MM.1S (cell line): ENCODE results near the gene ADD3.

Source experiments
- DNase-seq: peaks from one replicate; pipeline ENCODE4 v3.0.0-alpha.2; 2015
- H2AFZ ChIP-seq: fragments of 300-600 bp; sonication (generic); 2 replicates; pipeline ENCODE4 v1.6.0; 2016; ENCODE audit warnings: antibody characterized with exemption, low read length
- H3F3A ChIP-seq: fragments of 300-600 bp; sonication (generic); 2 replicates; pipeline ENCODE4 v1.6.1; 2016; ENCODE audit warnings: mild to moderate bottlenecking, antibody characterized with exemption, low read length, moderate library complexity, mixed read lengths; ENCODE audit not compliant: insufficient read depth
- H3K27ac ChIP-seq: fragments of 300-600 bp; sonication (generic); 2 replicates; pipeline ENCODE4 v1.5.1; 2016; ENCODE audit warnings: mild to moderate bottlenecking, low read length
- H3K27me3 ChIP-seq: fragments of 300-600 bp; sonication (generic); replicated peaks from 2 replicates; pipeline ENCODE4 v1.6.0; 2016; ENCODE audit warnings: low read length; ENCODE audit not compliant: insufficient read depth
- H3K36me3 ChIP-seq: fragments of 300-600 bp; sonication (generic); replicated peaks from 2 replicates; pipeline ENCODE4 v1.6.1; 2016; ENCODE audit warnings: mild to moderate bottlenecking, low read length, mixed read lengths; ENCODE audit not compliant: insufficient read depth
- H3K4me1 ChIP-seq: fragments of 300-600 bp; sonication (generic); 2 replicates; pipeline ENCODE4 v1.6.1; 2016; ENCODE audit warnings: low read length, mixed read lengths
- H3K4me2 ChIP-seq: fragments of 300-600 bp; sonication (generic); 2 replicates; pipeline ENCODE4 v1.6.0; 2016; ENCODE audit warnings: low read depth, low read length
- H3K4me3 ChIP-seq: fragments of 300-600 bp; sonication (generic); 2 replicates; pipeline ENCODE4 v1.5.1; 2016; ENCODE audit warnings: low read length, mixed read lengths
- H3K79me2 ChIP-seq: fragments of 300-600 bp; sonication (generic); 2 replicates; pipeline ENCODE4 v1.6.1; 2016; ENCODE audit warnings: mixed run types, low read length, mixed read lengths
- H3K9ac ChIP-seq: fragments of 300-600 bp; sonication (generic); 2 replicates; pipeline ENCODE4 v1.6.1; 2016; ENCODE audit warnings: low read length, mixed read lengths
- H3K9me2 ChIP-seq: fragments of 300-600 bp; sonication (generic); replicated peaks from 2 replicates; pipeline ENCODE4 v1.6.1; 2016; ENCODE audit warnings: mild to moderate bottlenecking, low read length, mixed read lengths; ENCODE audit not compliant: insufficient read depth
- H3K9me3 ChIP-seq: fragments of 300-600 bp; sonication (generic); replicated peaks from 2 replicates; pipeline ENCODE4 v1.6.1; 2016; ENCODE audit warnings: mild to moderate bottlenecking, low read length, mixed read lengths; ENCODE audit not compliant: insufficient read depth
- H4K20me1 ChIP-seq: fragments of 300-600 bp; sonication (generic); 2 replicates; pipeline ENCODE4 v1.6.1; 2016; ENCODE audit warnings: mild to moderate bottlenecking, low read length, moderate library complexity, mixed read lengths; ENCODE audit not compliant: insufficient read depth
- EZH2 ChIP-seq: fragments of 300-600 bp; sonication (generic); optimal IDR thresholded peaks from 2 replicates; pipeline ENCODE3; 2017; ENCODE audit warnings: low read depth, mild to moderate bottlenecking, antibody characterized with exemption, low read length, mixed read lengths
- EZH2phosphoT487 ChIP-seq: fragments of 300-600 bp; sonication (generic); IDR thresholded peaks from 2 replicates; pipeline ENCODE4 v1.6.1; 2018; ENCODE audit warnings: antibody characterized with exemption, low read length
- TF ChIP-seq, protein P1 (sequence below): fragments of 300-600 bp; sonication (generic); IDR thresholded peaks from 2 replicates; pipeline ENCODE4 v1.5.1; 2016; ENCODE audit warnings: antibody characterized with exemption, low read length, mixed read lengths

Gene ADD3, protein sequence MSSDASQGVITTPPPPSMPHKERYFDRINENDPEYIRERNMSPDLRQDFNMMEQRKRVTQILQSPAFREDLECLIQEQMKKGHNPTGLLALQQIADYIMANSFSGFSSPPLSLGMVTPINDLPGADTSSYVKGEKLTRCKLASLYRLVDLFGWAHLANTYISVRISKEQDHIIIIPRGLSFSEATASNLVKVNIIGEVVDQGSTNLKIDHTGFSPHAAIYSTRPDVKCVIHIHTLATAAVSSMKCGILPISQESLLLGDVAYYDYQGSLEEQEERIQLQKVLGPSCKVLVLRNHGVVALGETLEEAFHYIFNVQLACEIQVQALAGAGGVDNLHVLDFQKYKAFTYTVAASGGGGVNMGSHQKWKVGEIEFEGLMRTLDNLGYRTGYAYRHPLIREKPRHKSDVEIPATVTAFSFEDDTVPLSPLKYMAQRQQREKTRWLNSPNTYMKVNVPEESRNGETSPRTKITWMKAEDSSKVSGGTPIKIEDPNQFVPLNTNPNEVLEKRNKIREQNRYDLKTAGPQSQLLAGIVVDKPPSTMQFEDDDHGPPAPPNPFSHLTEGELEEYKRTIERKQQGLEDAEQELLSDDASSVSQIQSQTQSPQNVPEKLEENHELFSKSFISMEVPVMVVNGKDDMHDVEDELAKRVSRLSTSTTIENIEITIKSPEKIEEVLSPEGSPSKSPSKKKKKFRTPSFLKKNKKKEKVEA

DNA sequence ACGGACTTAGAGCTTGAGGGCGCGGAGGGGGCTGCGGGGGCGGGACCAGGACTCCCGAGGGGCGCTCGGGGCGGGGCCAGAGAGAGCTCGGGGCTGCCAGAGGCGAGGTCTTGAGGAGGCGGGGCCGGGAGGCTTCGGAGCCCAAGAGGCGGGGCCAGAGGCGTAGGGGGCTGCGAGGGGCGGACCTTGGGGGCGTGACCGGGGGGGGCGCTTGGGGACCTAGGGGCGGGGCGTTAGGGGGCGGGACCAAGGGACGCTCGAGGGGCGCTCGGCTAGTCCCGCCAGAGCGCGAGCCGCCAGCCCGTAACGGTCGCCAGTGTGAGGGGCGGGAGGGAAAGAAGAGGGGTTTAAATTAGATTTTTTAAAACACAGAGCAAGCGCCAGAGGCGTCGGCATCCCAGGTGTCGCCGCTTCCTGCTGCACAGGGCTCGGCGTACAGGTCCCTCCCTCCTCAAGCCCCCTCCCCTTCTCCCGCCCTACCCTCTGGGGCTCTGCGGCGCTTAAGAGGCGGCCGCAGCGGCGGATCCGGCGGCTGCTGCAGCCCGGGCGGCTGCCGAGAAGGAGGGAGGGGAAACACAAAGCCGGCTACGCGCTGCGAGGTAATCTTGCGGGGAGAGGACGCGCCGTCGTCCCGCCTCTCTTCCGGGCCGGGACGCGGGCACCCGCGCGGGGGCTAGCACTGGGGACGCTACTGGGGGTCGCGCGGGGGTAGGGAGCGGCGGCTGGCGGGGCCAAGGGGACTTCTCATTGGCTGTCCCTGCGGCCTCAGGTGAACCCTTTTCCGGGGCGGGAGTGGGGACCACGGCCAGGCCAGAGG lies at the start of gene ADD3:
TSS of gene ADD3 (plus strand) at position 284 of the 817 bp plus-strand sequence. CDS start 92,670 bp downstream, outside the sequence.
- Histone ChIP-seq H3F3A (peaks cover 13% of the 10 kb centered on the region), H3K4me2 (peak within 1 kb of the TSS; percentile 85), H3K9me2 (no peaks in the 10 kb centered on the region), H3K9me3 (no peaks in the 10 kb centered on the region), H4K20me1 (no peaks in the 10 kb centered on the region), H3K9ac (peak within 1 kb of the TSS; percentile 64), H3K4me1 (peaks cover 19% of the 10 kb centered on the region), H2AFZ (peak within 1 kb of the TSS; percentile 86), H3K27me3 (no peaks in the 10 kb centered on the region), H3K79me2 (peaks cover 40% of the 10 kb centered on the region), H3K27ac (peak within 1 kb of the TSS; percentile 38; the same call in 1 of the 2 replicates), H3K36me3 (no peaks in the 10 kb centered on the region), H3K4me3 (peak within 1 kb of the TSS; percentile 71)
- peak; percentile 89 for DNase-seq
- no peak for TF ChIP-seq EZH2
- TF ChIP-seq, protein P1, sequence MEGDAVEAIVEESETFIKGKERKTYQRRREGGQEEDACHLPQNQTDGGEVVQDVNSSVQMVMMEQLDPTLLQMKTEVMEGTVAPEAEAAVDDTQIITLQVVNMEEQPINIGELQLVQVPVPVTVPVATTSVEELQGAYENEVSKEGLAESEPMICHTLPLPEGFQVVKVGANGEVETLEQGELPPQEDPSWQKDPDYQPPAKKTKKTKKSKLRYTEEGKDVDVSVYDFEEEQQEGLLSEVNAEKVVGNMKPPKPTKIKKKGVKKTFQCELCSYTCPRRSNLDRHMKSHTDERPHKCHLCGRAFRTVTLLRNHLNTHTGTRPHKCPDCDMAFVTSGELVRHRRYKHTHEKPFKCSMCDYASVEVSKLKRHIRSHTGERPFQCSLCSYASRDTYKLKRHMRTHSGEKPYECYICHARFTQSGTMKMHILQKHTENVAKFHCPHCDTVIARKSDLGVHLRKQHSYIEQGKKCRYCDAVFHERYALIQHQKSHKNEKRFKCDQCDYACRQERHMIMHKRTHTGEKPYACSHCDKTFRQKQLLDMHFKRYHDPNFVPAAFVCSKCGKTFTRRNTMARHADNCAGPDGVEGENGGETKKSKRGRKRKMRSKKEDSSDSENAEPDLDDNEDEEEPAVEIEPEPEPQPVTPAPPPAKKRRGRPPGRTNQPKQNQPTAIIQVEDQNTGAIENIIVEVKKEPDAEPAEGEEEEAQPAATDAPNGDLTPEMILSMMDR: no peak
- TF ChIP-seq EZH2phosphoT487: no peak

DNA sequence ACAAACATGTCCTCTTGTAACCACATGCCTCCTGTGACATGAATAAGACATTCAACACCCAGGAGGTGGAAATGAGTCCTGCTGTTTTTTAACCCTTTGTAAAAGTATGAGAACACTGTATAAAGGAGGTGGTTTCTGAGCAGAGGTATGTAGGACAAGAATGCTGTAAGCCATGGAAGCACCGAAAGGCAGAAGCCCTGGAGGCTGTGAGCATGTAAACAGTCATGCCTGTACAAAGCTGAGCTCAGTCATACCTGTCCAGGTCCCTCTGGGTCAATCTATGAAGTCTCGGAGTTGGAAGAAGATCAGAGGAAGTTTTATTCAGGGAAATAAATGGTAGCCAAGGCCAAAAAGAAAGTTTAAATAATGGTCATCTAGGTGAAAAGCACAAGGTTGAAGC lies 49.7 kb upstream of the ADD3 start:
- Histone ChIP-seq H3K27me3 (no peaks in the 10 kb centered on the region), H3K79me2 (no peaks in the 10 kb centered on the region), H3K4me3 (no peak overlapping the region), H3K9me2 (no peaks in the 10 kb centered on the region), H3F3A (no peaks in the 10 kb centered on the region), H4K20me1 (no peaks in the 10 kb centered on the region), H3K9me3 (no peaks in the 10 kb centered on the region), H3K27ac (no peak overlapping the region), H3K9ac (no peak overlapping the region), H2AFZ (no peak overlapping the region), H3K4me2 (no peak overlapping the region), H3K4me1 (no peaks in the 10 kb centered on the region), H3K36me3 (no peaks in the 10 kb centered on the region)
- DNase-seq: no peak
- TF ChIP-seq EZH2: no peak
- TF ChIP-seq, protein P1: no peak
- no peak for TF ChIP-seq EZH2phosphoT487

DNA sequence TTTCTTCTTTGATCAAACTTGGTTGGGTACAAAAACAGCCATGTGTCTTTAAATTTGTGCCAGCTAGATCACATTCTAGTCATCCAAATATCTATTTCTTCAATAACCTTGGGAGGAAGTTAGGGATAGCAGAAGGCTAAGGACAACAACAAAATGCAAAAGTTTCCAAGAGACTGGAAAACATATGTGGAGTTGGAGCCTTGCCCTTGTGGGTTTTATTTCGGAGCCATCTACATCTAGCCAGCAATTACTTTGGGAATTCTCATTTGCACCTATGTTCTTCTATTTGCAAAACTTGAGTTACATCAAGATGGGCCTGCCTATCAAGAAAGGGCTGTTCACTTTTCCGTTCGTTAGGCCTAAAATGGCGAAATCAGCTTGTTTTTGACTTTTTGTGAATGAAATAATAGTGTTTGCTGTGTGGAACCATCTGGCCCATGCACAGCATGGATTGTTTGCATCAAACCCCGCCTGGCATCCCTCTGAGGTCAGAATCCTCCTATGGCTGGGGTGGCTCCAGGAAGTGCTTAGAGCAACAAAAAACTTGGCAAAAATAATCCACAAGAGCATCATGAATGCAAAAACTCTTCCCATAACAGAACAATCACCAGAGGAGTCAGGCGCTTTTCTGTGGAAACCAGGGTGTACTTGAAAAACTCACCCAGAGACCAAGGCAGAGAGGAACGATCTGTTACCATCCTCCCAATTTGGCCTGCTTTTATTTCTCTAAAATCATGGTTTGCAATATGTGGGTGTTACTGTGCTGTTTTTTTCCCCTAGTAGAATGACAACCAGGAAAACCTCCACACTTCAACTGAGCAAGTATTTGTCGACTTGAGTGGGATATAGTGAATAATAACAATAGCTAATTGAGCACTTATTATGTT lies 48.3 kb upstream of the ADD3 start:
- Histone ChIP-seq H3K4me1 (no peaks in the 10 kb centered on the region), H3K27me3 (no peaks in the 10 kb centered on the region), H4K20me1 (no peaks in the 10 kb centered on the region), H3K36me3 (no peaks in the 10 kb centered on the region), H3K4me3 (no peak overlapping the region), H2AFZ (no peak overlapping the region), H3K9me3 (no peaks in the 10 kb centered on the region), H3K27ac (no peak overlapping the region), H3K4me2 (no peak overlapping the region), H3K79me2 (no peaks in the 10 kb centered on the region), H3K9me2 (no peaks in the 10 kb centered on the region), H3F3A (no peaks in the 10 kb centered on the region), H3K9ac (no peak overlapping the region)
- DNase-seq: no peak
- no peak for TF ChIP-seq EZH2phosphoT487
